ENCODE data around the gene ATXN1.

- TF ChIP-seq CTCF (tag by site-specific recombination; IDR thresholded peaks at IDR 0.05) (no peak), YY1 (tag by site-specific recombination; IDR thresholded peaks at IDR 0.05) (no peak)
Observed at GRCh38 chr6:16665992-16666391, 95.3 kb downstream of the ATXN1 start.
